WTC11 (cell line): Measurements from ENCODE around the gene GTF2H3.

Experiments
- ELF4 ChIP-seq: sonication (generic); formaldehyde crosslinking; IDR thresholded peaks from 2 replicates; pipeline ENCODE4 v1.8.1; 2022; ENCODE audit warnings: low read depth, mild to moderate bottlenecking, moderate library complexity, missing genetic modification reagents
- TCF7 ChIP-seq: sonication (generic); formaldehyde crosslinking; IDR thresholded peaks from 2 replicates; pipeline ENCODE4 v1.8.0; 2022; ENCODE audit warnings: mild to moderate bottlenecking, low read depth, missing genetic modification reagents, moderate library complexity
- ZNF416 ChIP-seq: fragments of 250-450 bp; sonication (Bioruptor Pico); IDR thresholded peaks from 2 replicates; pipeline ENCODE4 v1.9.0; 2021; ENCODE audit warnings: mild to moderate bottlenecking, inconsistent platforms
- TF ChIP-seq, protein P1 (sequence below): sonication (generic); formaldehyde crosslinking; IDR thresholded peaks from 2 replicates; pipeline ENCODE4 v1.8.1; 2023; ENCODE audit warnings: mild to moderate bottlenecking, missing genetic modification reagents
- TF ChIP-seq, protein P2 (sequence below): sonication (generic); formaldehyde crosslinking; IDR thresholded peaks from 2 replicates; pipeline ENCODE4 v1.8.1; 2022; ENCODE audit warnings: low read depth, missing genetic modification reagents, borderline replicate concordance
- TF ChIP-seq, protein P3 (sequence below): fragments of 200-600 bp; IDR thresholded peaks from 2 replicates; pipeline ENCODE4 v1.8.0; 2022; ENCODE audit warnings: antibody characterized with exemption
- TF ChIP-seq, protein P4 (sequence below): sonication (generic); formaldehyde crosslinking; IDR thresholded peaks from 2 replicates; pipeline ENCODE4 v1.8.0; 2023; ENCODE audit warnings: missing genetic modification reagents

DNA sequence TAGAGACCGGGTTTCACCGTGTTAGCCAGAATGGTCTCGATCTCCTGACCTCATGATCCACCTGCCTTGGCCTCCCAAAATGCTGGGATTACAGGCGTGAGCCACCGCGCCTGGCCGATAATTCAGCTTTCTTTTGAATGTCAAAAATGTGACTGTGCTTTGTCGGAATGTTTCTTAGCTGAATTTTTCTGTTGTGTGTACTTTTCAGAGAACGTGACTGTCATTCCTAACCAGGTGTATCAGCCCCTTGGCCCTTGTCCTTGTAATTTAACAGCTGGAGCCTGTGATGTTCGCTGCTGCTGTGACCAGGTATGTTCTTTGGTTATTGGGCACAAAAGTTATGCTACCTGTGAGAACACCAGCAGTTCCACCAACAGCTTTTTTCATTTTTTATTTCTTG, 45.4 kb downstream of the GTF2H3 start:
- no peak for TF ChIP-seq ZNF416
- TF ChIP-seq, protein P1, sequence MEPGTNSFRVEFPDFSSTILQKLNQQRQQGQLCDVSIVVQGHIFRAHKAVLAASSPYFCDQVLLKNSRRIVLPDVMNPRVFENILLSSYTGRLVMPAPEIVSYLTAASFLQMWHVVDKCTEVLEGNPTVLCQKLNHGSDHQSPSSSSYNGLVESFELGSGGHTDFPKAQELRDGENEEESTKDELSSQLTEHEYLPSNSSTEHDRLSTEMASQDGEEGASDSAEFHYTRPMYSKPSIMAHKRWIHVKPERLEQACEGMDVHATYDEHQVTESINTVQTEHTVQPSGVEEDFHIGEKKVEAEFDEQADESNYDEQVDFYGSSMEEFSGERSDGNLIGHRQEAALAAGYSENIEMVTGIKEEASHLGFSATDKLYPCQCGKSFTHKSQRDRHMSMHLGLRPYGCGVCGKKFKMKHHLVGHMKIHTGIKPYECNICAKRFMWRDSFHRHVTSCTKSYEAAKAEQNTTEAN (CRISPR knock-in tag), result no peak
- TF ChIP-seq, protein P2, sequence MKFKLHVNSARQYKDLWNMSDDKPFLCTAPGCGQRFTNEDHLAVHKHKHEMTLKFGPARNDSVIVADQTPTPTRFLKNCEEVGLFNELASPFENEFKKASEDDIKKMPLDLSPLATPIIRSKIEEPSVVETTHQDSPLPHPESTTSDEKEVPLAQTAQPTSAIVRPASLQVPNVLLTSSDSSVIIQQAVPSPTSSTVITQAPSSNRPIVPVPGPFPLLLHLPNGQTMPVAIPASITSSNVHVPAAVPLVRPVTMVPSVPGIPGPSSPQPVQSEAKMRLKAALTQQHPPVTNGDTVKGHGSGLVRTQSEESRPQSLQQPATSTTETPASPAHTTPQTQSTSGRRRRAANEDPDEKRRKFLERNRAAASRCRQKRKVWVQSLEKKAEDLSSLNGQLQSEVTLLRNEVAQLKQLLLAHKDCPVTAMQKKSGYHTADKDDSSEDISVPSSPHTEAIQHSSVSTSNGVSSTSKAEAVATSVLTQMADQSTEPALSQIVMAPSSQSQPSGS (CRISPR knock-in tag), result no peak
- no peak for TF ChIP-seq TCF7
- TF ChIP-seq, protein P3, sequence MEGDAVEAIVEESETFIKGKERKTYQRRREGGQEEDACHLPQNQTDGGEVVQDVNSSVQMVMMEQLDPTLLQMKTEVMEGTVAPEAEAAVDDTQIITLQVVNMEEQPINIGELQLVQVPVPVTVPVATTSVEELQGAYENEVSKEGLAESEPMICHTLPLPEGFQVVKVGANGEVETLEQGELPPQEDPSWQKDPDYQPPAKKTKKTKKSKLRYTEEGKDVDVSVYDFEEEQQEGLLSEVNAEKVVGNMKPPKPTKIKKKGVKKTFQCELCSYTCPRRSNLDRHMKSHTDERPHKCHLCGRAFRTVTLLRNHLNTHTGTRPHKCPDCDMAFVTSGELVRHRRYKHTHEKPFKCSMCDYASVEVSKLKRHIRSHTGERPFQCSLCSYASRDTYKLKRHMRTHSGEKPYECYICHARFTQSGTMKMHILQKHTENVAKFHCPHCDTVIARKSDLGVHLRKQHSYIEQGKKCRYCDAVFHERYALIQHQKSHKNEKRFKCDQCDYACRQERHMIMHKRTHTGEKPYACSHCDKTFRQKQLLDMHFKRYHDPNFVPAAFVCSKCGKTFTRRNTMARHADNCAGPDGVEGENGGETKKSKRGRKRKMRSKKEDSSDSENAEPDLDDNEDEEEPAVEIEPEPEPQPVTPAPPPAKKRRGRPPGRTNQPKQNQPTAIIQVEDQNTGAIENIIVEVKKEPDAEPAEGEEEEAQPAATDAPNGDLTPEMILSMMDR, result no peak
- TF ChIP-seq ELF4 (CRISPR knock-in tag), result no peak
- TF ChIP-seq, protein P4, sequence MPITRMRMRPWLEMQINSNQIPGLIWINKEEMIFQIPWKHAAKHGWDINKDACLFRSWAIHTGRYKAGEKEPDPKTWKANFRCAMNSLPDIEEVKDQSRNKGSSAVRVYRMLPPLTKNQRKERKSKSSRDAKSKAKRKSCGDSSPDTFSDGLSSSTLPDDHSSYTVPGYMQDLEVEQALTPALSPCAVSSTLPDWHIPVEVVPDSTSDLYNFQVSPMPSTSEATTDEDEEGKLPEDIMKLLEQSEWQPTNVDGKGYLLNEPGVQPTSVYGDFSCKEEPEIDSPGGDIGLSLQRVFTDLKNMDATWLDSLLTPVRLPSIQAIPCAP (CRISPR knock-in tag), result no peak
